GM18520 (cell line): ENCODE data around the gene SNRNP48.
A peak's percentile ranks its signal among the peaks of the same experiment; 100 is the strongest.

Source experiments
- ATAC-seq: cut with Tn5 transposase; IDR thresholded peaks from one replicate; pipeline ENCODE4 v1.9.1; 2021; ENCODE audit not compliant: unreplicated experiment

The SNRNP48 gene, protein sequence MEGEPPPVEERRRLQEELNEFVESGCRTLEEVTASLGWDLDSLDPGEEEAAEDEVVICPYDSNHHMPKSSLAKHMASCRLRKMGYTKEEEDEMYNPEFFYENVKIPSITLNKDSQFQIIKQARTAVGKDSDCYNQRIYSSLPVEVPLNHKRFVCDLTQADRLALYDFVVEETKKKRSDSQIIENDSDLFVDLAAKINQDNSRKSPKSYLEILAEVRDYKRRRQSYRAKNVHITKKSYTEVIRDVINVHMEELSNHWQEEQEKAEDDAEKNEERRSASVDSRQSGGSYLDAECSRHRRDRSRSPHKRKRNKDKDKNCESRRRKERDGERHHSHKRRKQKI

DNA sequence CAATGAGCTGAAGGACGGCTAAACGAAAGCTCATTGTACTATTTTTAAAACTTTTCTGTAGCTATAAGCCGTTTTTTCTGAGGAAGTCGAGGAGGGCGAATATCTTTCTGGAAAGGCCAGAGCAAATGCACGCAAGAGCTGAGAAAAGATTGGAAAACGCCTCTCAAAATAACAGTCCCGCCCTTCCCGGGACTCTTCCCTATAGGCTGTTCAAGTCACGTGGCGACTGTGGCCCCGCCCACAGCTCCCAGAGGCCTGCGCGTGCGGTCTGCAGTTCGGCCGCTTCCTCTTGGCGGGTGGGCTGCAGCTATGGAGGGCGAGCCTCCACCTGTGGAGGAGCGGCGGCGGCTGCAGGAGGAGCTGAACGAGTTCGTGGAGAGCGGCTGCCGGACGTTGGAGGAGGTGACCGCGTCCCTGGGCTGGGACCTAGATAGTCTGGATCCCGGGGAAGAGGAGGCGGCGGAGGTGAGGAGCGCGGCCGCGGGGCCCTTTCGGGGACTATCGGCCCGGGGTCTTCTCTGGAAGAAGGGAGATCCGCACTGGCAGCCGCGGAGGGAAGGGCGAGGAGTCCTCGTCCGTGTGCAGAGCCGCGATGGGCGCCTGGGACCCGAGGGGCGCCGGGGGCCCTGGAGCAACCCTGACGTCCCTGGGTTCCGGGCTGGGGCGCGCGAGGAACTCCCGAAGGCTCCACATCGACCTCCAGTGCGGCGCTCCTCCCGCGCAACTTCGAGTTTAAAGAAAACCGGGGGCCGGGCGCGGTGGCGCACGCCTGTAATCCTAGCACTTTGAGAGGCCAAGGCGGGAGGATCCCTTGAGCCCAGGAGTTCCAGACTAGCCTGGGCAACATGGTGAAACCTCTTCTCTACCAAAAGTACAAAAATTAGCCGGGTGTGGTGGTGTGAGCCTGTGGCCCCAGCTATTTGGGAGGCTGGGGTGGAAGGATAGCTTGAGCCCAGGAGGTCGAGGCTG lies at the start of gene SNRNP48:
TSS of gene SNRNP48 (plus strand) at position 250 of the 969 bp plus-strand sequence. CDS start at position 310, 60 bp downstream.
- peak; percentile 97 for ATAC-seq

DNA sequence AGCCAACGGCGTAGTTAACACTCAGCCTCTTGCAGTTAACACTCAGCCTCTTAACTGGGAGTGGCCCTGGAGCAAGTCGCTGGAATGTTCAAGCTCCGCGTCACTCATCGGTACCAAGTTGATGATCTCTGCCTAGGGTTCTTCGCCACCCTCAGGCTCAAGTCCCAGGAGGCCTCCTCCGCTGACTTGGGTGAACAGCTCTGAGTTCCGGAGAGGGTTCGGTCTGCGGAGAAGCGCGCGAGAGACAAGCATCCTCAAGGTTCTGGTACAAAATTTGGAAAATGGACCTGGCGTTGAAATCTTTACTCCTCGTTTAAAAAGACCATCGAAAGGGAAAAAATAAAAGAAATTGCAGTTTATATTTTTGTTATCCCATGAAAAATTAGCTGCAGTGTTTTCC lies 49.4 kb upstream of the SNRNP48 start:
- no peak for ATAC-seq

DNA sequence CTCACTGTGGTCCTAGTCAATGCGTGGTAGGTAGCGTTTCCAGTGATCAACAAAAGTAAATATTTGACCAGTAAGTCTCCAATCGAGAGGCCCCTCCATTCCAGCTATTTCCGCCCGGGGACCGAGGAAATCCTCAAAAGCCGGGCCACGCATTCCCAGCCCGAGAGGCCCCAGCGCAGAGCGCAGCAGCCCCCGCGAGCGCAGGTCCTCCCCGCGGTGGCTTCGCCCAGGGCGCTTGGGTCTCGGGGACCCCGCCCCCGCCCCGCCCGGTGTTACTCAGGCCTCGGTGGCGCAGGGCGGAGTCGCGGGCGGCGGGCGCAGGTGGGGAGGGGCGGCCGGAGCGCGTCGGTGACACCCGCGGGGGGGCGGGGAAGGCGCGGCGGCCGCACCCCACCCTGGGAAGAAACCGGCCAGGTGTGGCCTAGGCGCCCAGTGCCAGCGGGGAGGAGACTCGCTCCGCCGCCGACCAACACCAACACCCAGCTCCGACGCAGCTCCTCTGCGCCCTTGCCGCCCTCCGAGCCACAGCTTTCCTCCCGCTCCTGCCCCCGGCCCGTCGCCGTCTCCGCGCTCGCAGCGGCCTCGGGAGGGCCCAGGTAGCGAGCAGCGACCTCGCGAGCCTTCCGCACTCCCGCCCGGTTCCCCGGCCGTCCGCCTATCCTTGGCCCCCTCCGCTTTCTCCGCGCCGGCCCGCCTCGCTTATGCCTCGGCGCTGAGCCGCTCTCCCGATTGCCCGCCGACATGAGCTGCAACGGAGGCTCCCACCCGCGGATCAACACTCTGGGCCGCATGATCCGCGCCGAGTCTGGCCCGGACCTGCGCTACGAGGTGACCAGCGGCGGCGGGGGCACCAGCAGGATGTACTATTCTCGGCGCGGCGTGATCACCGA lies 48.6 kb upstream of the SNRNP48 start, which contains the start of gene DSP:
TSS of gene DSP (plus strand) at position 497 of the 890 bp plus-strand sequence. CDS start at position 742, 245 bp downstream.
- no peak for ATAC-seq

DNA sequence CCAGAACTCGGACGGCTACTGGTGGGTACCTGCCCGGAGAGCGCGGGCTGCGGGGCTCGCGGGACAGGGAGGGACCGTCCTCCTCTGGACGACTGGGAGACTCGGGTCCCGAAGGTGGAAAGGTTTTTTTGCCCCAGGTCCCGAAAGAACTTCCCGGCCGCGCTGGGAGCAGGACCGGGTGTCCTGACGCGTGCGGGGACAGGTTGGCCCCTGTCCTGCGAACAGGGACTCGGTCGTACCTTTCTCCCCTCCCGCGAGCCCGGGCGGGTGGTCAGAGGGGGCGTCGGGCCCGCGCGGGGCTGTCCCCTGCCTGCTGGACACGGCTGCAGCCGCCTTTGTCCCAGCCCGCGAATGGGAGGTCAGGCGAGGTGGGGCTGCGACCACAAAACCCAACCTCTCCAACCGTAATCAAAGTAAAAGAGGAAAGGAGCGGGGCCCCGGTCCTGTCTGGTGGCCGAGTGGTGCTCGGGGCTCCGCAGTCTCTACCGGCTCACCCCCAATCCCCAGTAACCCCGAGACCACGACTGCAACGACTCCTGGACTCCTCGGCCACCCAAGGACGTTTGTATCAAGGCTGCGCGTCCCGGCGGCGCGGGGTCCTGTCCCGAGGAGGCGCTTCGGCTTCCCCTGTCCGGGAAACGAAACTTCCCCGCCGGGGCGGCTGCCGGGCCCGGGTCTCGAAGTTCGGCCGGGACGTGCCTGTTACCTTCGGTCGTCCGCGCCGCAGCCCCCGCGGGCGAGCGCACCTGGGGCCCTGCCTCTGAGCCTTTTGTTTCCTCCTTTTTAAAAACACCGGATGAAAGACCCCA lies 47.7 kb upstream of the SNRNP48 start:
- ATAC-seq: no peak

DNA sequence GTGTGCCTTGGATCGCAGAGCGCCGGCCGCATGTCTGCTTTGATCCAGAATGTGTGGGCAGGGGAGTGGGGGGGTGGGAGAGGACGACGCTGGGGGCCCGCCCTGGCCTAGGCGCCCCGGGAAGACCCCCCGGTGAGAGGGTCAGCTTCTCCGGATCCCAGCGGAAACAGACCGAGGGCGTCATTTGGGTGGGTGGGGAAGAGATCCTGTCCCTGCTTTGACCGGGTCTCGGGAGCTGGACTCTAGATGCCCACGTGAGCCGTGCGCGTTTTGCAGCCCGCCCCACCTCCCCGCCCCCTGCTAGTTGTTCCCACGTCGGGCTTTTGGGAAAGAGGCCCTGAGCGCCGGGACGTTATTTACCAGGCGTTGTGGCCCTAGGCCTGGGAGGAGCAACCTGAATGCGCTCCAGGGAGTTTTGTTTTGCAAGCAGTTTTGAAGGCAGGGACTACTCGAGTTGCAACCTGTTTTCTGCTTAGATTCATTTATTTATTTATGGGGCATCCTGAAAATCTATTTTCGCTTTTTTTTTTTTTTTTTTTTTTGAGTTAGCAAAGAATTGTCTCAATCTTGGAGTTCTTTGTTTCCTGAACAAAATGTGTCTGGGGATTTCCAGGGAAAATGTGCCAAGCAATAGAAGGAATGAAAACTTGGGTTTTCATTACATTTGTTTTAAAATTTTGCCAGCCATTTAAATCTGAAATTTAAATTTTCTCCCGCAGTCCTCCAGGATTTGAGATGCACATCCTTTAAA lies 46.9 kb upstream of the SNRNP48 start:
- no peak for ATAC-seq

DNA sequence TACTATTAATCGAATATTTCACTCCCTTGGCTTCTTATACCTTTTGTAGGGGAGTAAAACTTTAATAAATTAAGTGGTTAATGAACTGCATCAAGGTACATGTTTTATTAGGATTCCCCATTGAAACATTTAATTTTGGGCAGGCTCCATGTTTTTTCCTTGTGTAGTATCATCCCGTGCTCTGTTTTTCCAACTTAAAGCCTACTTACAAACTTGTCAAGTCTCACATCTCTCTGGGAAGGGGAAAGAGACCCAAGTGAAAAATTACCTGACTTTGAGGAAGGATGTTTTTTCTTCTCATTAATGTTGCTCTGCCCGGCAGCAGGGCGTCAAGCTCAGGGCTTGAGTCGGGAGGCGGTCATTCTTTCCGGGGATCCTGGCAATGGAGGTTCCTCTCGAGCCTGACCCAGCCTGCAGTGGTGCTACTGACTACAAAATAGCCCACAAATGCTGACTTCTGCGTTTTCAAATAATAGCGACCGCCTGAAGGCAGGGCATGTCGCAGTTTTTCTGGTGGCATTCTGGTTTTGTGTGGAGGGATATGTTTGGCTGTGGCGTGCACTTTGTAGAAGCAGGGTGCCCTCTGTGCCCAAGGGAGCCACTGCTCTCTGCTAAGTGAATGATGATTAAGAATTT lies 46.1 kb upstream of the SNRNP48 start:
- ATAC-seq: no peak

DNA sequence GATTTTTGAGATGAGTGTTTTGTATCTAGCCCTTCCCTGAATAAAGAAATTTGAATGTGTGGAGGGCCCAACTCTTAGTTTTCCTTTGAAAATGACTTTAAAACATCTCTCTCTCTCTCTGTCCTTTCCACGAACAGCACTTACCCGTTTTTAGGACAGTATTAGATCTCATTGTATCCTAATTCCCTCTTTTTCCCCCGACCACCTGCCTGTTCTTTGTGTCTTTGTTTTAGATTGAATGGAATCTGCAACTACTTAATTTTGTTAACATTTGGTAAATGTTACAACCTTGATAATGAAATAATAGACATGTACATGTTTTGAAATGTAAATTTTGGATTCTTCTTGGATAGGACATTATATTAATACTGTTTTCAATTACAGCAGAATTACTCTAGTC lies 45.4 kb upstream of the SNRNP48 start:
- ATAC-seq: no peak

DNA sequence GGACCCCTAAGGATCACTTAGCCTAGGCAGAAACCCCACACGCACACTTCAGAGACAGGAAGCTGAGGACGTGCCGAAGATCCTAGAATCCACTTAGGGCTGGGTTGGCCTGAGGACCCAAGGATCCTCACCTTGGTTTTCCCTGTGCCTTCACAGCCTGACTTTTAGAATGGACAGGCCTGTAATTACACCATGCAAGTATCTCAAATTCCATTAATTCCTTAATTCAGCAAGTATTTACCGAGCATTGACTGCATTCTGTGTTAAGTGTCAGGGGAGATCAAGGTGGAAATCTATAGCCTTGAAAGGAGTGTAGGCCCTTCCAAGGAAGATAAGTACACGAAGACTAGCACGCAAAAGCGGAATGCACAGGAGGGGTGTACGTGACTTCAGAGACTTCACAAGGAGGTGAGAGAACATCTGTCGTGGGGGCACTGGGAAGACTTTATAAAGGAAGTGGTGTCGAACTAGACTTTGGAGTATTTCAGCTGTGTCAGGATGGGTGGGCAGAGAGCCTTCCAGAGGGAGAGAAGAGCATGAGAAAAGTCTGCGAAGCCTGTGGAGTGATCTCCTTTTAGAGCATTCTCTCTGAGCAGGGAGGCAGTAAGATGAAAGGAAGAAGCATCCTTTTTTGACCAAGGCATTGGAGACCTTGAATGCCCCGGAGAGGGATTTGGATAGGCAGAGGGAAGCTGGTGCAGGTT lies 44.5 kb upstream of the SNRNP48 start:
- no peak for ATAC-seq

DNA sequence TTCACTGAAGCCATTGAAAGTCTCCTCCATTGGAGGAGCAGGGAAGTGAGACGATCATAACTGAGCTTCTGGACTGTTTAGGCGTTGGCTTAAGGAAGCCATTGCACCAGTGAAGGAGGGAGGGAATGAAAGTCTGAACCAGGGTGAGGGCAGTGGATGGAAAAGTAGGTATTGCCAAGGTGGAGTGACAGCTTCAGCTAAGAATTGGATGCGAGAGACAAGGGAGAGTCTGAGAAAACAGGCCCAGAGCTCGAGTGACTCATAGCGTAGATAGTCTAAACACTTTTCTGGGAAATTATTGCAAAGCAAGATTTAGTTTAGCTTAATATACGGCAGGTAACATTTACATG lies 44.0 kb upstream of the SNRNP48 start:
- ATAC-seq: no peak

DNA sequence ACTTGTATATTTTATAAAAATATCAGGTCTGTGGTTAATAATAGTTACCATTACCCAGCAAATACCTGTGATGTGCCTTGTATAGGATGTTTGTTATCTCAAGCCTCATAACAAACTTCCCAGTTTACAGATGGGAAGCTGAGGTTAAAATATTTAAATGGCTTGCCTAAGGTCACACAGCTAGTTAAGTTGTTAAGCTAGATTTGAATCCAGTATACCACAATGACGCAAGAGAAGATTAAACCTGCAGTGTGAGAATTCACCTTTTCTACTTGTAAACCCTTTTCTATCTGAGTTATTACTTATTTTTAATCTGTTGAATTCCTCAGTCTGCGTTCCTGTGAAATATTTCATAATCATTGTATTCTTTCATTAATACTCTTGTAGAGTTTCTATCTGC lies 43.6 kb upstream of the SNRNP48 start:
- no peak for ATAC-seq

DNA sequence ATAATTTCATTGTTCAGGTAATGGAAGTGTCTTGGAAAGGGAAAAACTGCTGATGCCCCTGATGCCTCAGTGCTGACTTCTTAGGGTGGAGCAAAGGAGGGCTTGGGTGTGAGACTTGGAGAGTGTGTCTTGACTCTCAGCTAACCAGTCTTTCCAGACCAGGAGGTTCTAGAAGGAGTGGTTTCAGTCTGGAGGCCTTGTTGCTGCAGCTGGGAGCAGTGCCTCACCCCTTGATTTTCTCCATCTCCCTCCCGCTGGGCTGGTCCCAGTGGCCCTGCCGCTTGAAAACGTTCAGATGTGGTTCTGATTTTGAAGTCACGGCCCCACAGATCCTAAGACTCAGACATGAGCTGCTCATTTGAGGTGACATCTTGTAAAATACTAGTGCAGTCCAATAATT lies 43.1 kb upstream of the SNRNP48 start:
- ATAC-seq: no peak

DNA sequence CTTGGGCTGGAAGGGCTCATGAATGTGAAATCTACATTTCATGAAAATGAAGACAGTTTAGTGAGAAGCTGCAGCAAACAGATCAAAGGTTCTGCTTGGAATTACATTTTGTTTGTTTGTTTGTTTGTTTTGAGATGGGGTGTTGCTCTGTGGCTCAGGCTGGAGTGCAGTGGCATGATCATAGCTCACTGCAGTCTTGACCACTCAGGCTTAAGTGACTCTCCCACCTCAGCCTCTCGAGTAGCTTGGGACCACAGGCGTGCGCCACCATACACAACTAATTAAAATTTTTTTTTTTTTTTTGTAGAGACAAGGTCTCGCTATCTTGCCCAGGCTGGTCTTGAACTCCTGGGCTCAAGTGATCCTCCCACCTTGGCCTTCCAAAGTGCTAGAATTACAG lies 42.7 kb upstream of the SNRNP48 start:
- ATAC-seq: no peak

DNA sequence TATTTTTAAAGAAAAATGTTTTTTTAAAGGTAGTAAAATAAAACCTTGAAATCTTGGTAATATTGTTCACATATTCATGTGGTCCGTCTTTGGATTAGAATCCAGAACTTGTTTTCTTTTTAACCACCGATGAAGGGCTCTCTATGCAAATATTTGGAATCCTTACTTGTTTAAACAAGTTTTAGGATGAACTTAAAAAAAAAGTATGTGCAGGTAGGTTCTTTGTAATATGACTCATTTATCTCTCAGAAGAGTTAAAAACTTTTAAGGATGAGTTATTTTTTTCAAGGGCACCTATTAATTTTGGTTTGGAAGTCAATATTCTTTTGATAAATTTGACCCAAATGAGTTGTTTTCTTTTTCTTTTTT lies 39.6 kb upstream of the SNRNP48 start:
- ATAC-seq: no peak

DNA sequence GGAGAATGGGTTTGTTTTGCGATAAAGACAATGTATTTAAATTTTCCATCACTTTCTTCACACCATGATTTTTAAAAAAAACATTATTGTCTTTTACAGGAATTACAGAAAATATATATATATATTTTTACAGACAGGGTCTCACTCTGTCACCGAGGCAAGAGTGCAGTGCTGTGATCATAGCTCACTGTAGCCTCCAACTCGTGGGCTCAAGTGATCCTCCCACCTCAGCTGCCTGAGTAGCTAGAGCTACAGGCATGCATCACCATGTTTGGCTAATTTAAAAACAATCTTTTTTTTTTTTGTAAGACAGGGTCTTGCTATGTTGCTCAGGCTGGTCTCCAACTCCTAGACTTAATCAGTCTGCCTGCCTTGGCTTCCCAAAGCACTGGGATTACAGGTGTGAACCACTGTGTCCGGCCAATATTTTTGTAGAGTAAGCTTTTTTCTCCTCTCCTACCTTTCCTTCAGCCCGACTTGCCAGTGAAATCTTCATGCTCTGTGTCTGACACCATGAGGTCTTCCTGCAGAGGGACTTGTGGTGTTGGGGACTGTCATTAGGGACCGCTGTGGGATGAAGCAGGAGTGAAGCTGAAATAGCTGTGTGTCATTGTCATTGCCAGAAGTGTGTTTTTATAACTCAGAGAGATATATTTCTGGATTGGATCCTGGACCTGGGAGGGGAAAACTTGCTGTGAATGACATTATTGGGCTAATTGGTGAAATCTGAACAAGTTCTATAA lies 35.3 kb upstream of the SNRNP48 start:
- ATAC-seq: no peak

DNA sequence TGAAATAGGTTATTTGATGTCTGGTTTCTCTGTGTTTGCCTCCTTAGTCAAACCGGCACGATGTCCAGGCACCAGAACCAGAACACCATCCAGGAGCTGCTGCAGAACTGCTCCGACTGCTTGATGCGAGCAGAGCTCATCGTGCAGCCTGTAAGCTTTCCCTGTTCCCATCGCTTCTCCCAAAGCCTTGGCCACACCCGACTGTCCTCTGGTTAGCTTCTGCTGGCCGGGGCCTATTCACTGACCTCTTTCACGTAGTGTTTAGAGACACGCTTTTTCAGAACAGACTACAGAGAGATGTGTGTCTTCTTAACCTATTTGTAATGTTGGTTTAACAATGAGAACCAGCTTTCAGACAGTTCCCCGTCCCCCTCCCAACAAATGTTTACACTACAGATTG lies 34.3 kb upstream of the SNRNP48 start:
- ATAC-seq: no peak

DNA sequence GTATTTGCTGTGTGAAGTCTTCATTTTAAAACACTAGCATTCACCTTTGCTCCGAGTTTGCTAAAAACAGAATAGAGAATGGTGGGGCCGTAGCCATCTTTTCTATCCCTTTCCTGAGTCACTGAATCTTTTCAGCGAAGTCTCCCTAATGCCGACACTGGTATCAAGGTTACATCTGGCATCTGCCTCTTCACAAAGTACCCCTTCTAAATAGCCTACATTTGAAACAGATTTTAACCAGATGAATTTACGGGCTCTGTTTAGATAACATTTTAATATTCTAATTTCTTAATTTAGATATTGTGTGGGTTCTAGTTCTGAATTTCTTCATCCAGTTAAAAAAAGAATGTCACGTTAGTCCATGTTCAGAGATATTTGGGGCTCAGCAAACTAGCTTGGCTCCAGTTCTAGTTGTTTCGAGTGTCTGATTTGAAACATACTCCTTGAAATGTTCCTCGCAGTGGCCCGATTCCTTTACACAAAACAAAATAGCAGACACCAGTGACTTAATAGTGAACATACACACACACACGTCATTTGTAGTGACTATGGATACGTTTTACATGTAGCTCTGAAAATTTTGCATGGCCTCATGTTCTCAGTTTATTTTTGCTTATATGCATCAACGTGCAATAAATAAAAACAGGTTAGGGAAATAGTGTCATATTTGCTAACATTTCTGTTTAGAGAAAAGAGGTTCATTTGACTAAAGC lies 33.4 kb upstream of the SNRNP48 start:
- no peak for ATAC-seq

DNA sequence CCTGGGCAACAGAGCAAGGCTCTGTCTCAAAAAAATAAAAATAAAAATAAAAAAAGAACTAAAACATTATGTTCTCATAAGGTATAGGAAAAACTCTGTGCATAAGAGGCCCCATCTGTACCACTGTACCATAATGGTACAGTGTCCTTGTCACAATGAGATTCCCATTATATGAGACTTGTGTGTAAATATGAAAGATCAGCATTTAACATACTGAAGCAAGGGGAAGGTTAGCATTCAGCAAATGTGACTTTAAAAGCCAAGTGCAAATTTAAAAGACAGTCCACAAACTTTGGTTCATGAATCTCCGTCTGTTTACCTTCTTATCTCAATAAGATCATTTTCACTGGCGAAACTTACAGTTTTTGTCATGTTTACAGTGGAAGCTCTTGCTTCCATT lies 32.3 kb upstream of the SNRNP48 start:
- no peak for ATAC-seq
